LHCN-M2 (cell line): ENCODE results near the gene ATF7. TPM values are rescaled to one million over a fixed set of nuclear protein-coding genes. Genes with fewer than 3 reads are reported as not detected.
"Not testable (repeated sequence)": the region's sequence is repeated elsewhere in the genome, so short reads cannot be mapped to it uniquely, and the experiment has no call there.

Experiments used
- DNase-seq: peaks from one replicate; pipeline ENCODE4 v3.0.0-alpha.2; 2012; ENCODE audit warnings: low read depth
- total RNA-seq: library from RNA; depleted of rRNA; stranded (reverse); fragments of >200 nt; gene quantifications from 2 replicates; pipeline ENCODE4 v1.2.3, GENCODE V29; 2014

The ATF7 gene
- total RNA-seq, 1 experiment from 2014 or later, result 14.2 TPM

DNA sequence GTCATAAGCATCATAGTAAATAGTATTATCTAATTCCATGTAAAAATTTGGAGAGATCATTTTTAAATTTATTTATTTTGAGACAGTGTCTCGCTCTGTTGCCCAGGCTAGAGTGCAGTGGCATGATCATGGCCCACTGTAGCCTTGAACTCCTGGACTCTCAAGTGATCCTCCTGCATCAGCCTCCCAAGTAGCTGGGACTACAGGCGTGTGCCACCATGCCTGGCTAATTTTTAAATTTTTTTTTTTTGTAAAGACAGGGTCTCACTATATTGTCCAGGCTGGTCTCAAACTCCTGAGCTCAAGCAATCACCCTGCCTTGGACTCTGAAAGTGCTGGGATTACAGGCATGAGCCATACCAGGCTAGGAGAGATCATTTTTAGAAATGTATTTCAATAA is 27.2 kb downstream of the ATF7 start:
- not testable (repeated sequence) for DNase-seq

- peak; percentile 85 for DNase-seq
Measured at GRCh38 chr12:53596920-53597363, 29.2 kb downstream of the ATF7 start.

- DNase-seq, result no peak
Measured at GRCh38 chr12:53594897-53595615, 31.1 kb downstream of the ATF7 start.

DNA sequence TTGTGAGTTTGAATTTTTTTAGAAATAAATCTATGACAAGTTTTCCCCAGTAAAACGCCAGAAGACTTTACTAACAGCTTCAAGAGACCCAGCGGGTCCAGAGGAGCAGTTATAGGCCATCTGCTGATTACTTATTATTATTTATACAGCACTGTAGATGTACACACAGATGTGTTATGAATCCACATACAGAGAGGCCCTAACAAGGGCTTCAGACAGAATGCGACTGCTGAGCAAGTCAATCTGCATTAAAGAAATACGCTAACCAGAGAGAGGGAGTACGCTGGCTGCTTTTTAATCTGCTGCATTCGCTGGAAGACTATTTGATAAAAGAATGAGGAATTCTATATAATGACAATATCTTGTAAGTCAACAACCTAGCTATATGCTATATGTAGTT is 32.5 kb downstream of the ATF7 start:
- no peak for DNase-seq

DNA sequence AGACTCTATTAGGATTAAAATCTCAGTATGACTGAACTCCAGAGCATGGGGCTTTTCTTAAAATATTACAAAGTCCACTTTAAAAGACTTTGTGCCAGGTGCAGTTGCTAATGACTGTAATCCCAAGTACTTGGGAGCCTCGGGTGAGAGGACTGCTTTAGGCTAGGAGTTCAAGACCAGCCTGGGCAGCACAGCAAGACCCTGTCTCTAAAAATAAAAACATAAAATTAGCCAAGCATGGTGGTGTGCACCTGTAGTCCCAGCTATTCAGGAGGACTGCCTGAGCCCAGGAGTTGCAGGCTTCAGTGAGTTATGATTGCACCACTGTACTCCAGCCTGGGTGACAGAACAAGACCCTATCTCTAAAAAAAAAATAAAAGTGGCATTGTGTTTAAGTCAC is 33.2 kb downstream of the ATF7 start:
- DNase-seq, result no peak

DNA sequence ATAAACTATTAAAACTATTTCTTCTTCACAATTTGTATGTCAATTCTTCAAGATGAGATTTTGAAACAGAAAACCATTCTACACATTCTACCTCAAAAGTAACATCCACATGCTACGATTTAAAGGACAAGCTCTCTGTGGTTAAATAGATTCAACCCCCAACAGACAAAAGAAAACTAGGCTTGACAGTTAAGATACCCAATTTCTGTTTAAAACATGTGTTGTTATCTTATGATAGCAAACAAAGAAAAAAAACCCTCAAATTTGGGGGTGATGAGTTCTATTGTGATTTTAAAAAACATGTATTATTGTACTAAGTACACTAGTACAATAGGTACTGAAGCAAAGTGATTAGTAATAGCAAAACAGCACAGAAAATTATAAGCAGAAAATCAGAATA is 33.8 kb downstream of the ATF7 start:
- DNase-seq, result no peak

GRCh38 chr12:53591301-53592206 is 34.6 kb downstream of the ATF7 start:
- peak; percentile 35 for DNase-seq

GRCh38 chr12:53590652-53591051 is 35.5 kb downstream of the ATF7 start:
- no peak for DNase-seq

GRCh38 chr12:53589915-53590314 is 36.3 kb downstream of the ATF7 start:
- no peak for DNase-seq

- no peak for DNase-seq
Measured at GRCh38 chr12:53589423-53589822, 36.8 kb downstream of the ATF7 start.

GRCh38 chr12:53588123-53588522 is 38.1 kb downstream of the ATF7 start:
- DNase-seq, result no peak

DNA sequence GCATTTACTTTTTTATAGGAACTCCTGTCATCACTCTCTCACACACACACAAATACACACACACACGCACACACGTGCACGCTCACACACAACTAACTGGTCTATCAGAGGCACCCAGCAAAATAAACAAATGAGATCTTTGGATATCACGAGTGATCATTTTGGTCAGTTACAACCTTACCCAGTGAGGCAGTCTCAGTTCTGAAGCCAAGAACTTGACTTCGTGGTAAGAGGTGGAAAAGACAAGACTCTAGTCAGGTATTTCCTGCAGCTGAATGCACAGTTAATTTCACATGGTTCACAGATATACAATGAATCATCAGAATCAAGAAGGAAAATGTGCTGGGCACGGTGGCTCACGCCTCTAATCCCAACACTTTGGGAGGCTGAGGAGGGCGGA is 39.4 kb downstream of the ATF7 start:
- no peak for DNase-seq

GRCh38 chr12:53585448-53586125 is 40.6 kb downstream of the ATF7 start:
- DNase-seq, result no peak

GRCh38 chr12:53579545-53579955 is 46.6 kb downstream of the ATF7 start:
- no peak for DNase-seq

DNA sequence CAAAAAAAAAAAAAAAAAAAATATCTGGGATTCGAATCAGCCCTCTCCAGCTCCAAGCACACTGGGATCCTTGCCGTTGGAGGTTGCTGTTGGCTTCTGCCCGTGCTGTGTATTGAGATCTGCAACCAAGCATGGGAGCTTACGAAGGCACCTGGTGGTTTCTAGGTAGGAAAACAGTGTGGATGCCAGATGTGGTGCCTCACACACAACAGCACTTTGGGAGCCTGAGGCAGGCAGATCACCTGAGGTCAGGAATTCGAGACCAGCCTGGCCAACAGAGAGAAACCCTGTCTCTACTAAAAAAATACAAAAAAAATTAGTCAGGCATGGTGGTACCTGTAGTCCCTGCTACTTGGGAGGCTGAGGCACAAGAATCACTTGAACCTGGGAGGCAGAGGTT is 47.4 kb downstream of the ATF7 start:
- DNase-seq, result no peak

- no peak for DNase-seq
Measured at GRCh38 chr12:53577941-53578352, 48.2 kb downstream of the ATF7 start.

- DNase-seq, result peak; percentile 65
Measured at GRCh38 chr12:53575502-53576249, 50.5 kb downstream of the ATF7 start.

DNA sequence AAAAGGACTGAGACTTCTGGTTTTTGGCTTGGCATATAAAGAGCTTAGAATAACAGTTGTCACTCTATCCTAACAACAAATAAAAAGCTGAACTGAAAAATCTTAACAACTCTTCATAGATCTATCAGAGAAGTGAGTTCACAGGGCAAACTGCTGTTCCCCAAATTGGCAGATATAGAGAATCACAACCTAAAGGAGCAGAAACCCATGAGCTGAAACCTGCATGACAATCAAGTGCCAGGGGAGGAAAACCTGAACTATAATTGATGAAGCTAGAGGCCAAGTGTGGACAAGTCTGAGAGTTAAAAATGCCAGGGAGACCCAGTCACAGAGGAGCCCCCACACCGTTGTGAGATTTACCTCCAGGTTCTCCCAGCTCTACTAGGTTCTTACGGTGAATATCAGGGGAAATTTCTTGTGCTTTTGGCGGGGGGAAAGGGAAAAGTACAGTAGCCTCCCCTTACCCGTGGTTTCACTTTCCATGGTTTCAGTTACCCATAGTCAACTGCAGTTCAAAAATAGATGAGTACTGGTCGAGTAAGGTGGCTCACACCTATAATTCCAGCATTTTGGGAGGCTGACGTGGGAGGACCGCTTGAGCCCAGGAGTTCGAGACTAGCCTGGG is 53.9 kb downstream of the ATF7 start:
- DNase-seq, result no peak

- no peak for DNase-seq
Measured at GRCh38 chr12:53571295-53571694, 54.9 kb downstream of the ATF7 start.

- DNase-seq, result peak; percentile 95
Measured at GRCh38 chr12:53568809-53569557, 57.2 kb downstream of the ATF7 start.
